NOMO-1 treated with dmso at 0.1 percent for 144 hours (cell line): ENCODE data around the gene ASIC2.

Experiments
- DNase-seq: peaks from one replicate; lab custom pipeline; 2025; ENCODE audit not compliant: unreplicated experiment; lab: John Stamatoyannopoulos, UW

The ASIC2 gene

GRCh38 chr17:33033176-33033575, 259.9 kb downstream of the ASIC2 start:
- no peak for DNase-seq

DNA sequence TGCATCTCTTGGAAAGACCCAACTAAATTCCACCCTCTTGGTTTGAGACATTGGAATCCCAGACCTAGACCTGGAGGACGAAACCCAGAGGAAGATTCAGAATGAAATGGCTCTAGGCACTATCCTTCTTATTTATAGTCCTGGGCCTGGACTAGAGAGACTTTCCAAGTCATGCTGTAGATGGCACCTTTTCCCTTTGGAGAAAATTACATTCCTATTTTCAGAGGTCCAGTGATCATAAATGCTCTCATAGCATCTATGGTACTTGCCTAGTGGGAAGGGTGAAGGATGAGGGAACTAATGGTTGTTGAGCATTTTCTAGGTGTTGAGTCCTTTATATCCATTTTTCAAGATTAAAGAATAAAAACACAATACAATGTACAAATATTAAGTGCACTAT, 264.3 kb downstream of the ASIC2 start:
- no peak for DNase-seq

GRCh38 chr17:33028061-33028460, 265.0 kb downstream of the ASIC2 start:
- DNase-seq, result no peak

- no peak for DNase-seq
These were observed 268.2 kb downstream of the ASIC2 start for GRCh38 chr17:33024688-33025486.

DNA sequence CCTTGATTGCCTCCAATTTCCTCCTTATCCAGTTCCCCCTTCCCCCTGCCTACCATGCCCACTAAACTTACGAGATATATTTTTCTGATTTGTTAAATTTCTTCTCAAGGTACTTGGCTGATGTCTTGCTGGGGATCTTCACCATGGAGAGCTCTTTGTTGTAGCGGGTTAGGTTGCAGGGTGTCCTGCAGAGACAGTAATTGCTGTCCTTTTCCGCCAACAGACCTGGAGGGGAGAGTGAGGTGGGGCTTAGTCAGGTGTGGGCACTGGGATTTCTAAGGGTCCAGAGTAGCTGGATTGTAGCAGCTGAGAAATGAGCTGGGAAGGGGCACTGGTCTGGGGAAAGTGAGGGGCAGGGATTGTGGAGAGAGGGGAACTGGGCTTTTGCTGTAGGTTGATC, 269.3 kb downstream of the ASIC2 start:
- DNase-seq, result no peak

- DNase-seq, result no peak
These were observed 271.2 kb downstream of the ASIC2 start for GRCh38 chr17:33021731-33022408.

DNA sequence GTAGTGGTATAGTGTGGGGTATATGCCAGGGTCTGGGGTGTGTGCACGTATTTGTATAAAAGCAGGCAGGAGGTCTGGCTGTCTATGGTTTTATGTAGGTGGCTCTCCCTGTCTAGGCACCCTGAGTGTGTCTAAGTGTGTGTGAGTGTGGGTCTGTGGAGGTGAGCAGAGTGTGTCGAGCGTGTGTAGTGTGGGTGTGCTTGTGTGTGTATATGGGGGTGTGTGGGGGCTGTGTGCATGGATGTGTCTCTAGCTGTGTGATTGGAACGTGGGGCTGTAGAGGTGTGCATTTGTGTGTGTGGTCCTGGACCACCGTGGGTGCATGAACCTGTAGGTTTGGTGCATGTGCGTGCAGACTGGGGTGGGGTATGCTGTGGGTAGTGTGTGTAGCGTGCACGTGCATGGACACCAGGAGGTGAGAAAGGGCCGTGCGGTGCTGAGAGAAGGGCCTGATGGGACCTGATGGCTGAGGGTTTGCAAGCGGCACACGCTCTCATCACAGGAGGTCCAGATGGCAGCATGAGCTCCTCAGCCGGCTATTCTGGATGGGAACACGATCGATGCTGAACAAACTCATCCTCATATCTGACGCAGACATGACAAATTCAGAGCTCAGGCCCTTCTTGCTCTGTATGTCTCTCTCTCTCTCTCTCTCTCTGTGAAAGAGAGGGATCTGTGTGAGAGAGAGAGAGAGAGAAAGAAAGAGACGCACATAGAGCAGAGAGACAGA, 273.8 kb downstream of the ASIC2 start:
- no peak for DNase-seq

- DNase-seq, result no peak
These were observed 275.7 kb downstream of the ASIC2 start for GRCh38 chr17:33017366-33017765.

- no peak for DNase-seq
These were observed 276.2 kb downstream of the ASIC2 start for GRCh38 chr17:33016920-33017319.

DNA sequence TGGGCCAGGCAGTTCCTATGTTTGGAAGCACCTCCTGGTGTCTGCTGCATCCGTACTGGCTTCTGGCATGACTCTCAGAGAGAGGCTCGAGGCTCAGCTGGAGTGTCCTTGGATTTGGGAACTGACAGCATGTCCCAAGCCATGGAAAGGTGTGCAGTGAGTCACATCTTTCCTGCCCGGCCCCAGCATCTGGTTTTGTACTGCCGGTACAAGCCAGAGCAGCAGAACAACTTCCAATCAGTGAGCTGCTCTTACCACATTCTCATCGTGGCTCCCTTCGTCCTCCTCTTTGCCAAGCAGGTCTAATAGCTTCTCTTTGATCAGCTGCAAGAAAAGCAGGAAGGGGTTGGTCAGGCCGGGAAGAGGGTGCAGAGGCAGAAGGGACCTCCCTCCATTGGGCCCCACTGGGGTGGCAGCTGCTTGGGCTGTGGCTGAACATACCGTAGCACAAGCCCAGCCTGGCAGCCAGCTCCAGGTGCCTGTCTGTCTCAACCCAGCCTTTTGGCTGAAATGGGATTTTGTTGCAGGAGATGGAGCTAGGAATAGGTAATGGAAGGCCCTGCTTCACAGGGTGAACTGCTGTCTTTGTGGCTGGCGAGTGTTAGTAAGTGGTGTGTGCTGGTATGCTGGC, 277.3 kb downstream of the ASIC2 start:
- DNase-seq, result no peak

GRCh38 chr17:33014751-33015150, 278.3 kb downstream of the ASIC2 start:
- no peak for DNase-seq

DNA sequence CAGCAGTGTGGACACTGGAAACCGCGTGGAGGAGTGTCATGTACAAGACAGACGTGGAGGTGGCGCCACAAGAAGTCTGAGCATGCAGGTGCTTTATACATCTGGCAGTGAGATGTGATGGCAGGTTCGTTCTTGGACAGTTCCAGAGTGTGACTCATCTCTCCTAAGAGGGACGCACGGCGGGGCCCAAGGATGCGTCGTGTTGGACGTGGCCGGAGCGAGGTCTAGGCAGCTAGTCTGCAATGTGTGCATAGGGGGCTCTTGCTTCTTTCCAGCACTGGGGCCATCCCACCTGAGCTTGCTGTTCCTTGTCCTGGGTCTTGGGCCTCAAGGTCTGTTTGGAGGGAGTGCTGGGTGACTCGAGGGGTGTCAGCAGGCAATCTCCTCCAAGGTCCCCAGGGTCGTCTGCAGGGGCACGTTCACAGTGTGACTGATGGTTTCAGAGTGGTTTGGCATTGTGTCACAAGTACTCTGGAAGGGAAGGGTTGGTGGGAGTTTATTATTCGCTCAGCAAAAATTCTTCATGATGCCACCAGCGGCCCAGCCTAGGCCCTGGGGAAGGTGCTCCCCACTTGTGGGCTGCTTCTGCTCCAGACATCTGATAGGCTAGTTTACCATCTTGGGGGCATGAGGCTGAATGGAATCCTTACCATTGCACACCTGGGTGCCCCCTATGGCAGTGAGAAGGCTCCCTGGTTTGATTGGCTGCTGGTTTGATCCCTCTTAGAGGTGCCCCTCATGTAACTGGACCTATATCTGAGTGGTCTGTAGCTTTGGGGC, 279.3 kb downstream of the ASIC2 start:
- no peak for DNase-seq

- DNase-seq, result no peak
These were observed 280.5 kb downstream of the ASIC2 start for GRCh38 chr17:33012522-33013033.

DNA sequence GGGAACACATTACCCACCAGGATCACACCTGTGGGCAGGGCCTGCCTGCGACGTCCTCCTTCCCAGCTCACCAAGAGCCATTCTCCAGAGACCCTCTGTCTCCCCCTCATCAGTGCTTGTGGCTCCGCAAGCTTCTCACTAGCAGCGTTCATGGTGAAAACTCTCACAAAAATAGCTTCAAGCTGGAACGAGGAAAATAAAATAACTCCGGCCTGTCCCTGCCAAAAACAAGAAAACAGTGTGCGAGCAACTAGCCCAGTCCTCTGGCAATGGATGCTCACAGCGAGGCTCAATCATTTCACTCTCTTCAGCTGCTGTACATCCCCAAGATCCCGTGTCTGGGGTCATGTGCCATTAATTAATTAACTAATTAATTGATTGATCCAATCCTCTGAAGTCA, 283.5 kb downstream of the ASIC2 start:
- DNase-seq, result no peak

DNA sequence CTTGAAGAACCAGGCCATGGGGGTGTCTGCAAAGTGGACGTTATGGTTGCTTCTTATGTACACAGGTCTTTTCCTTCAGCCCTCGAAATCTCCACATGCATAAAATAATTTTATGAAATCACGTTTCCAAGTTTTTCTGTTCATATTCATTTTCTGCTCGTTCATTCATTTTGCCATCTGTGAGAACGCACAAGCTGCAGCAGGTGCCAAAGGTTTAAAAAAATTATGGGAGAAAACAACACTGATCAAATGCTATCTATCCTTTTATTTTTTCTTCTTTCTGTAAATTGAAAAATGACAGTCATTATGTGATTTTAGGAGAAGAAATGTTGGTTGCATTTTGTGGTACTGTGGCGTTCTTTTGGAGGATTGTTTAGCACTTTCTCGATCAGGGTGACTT, 285.9 kb downstream of the ASIC2 start:
- no peak for DNase-seq

DNA sequence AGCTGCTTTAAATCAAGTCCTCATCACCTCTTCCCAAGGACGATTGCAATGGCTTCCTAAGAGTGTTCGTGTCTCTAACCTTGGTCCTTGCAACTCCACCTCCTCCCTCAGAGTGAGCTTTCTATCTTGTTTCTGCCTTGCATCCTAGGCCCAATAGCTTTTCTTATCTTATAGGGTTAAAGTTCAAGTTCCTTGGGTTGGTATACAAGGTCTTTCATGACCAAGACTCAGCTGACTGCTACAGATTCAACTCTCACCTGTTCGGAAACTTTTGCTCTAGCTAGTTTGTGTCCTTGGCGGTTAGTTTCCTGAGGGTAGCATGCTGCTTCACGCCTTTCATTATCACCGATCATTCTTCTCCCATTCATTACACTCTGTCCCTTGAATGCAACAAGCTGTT, 290.8 kb downstream of the ASIC2 start:
- no peak for DNase-seq

GRCh38 chr17:32998887-32999228, 294.2 kb downstream of the ASIC2 start:
- no peak for DNase-seq

GRCh38 chr17:32998111-32998886, 294.8 kb downstream of the ASIC2 start:
- DNase-seq, result no peak

- DNase-seq, result no peak
These were observed 297.6 kb downstream of the ASIC2 start for GRCh38 chr17:32995416-32996045.
